Measurements from ENCODE around the gene TRIM42.

DNA sequence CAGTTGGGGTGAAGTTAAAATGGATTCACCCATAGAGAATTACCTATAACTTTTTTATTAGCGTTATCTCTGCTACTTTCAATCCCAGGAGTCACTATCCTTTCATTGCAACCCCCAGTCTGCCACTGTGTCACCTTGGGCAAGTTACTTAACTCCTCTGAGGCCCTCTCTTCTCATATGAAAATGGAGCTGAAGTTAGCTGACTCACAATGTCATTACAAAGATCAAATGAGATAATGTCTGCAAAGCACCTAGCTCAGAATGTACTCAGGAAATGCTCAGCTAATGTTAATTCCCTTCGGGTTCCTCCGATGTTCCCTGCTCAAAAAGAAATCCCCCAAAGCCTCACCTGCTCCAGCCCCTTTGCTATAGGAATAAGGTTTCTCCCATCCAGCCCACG is 50.0 kb downstream of the TRIM42 start:
- no peak for TF ChIP-seq EZH2phosphoT487 (IDR thresholded peaks at IDR 0.05; ENCODE audit: borderline replicate concordance)
- TF ChIP-seq, protein P1, sequence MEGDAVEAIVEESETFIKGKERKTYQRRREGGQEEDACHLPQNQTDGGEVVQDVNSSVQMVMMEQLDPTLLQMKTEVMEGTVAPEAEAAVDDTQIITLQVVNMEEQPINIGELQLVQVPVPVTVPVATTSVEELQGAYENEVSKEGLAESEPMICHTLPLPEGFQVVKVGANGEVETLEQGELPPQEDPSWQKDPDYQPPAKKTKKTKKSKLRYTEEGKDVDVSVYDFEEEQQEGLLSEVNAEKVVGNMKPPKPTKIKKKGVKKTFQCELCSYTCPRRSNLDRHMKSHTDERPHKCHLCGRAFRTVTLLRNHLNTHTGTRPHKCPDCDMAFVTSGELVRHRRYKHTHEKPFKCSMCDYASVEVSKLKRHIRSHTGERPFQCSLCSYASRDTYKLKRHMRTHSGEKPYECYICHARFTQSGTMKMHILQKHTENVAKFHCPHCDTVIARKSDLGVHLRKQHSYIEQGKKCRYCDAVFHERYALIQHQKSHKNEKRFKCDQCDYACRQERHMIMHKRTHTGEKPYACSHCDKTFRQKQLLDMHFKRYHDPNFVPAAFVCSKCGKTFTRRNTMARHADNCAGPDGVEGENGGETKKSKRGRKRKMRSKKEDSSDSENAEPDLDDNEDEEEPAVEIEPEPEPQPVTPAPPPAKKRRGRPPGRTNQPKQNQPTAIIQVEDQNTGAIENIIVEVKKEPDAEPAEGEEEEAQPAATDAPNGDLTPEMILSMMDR (conservative IDR thresholded peaks at IDR 0.05; ENCODE audit: low read length), result no peak

Measured in Loucy (cell line).